HG03095 (cell line): ENCODE data around the gene PRAMEF20.

Source experiments
- ATAC-seq: cut with Tn5 transposase; IDR thresholded peaks from one replicate; pipeline ENCODE4 v1.9.1; 2021; ENCODE audit warnings: moderate library complexity; ENCODE audit not compliant: unreplicated experiment

Gene PRAMEF20

GRCh38 chr1:13461977-13462376 is 51.7 kb downstream of the PRAMEF20 start:
- ATAC-seq = no peak

- ATAC-seq = no peak
Observed at GRCh38 chr1:13462682-13463081, 52.4 kb downstream of the PRAMEF20 start.

GRCh38 chr1:13465515-13465914 is 55.3 kb downstream of the PRAMEF20 start:
- no peak for ATAC-seq

- ATAC-seq = no peak
Observed at GRCh38 chr1:13469343-13469742, 59.1 kb downstream of the PRAMEF20 start.
